Caco-2 (cell line): ENCODE data around the gene KLHL24. TPM values are rescaled to one million over a fixed set of nuclear protein-coding genes. Genes with fewer than 3 reads are reported as not detected.

Experiments used
- BruUV-seq: library from RNA; stranded (reverse); fragments of 400-500 nt; replicated peaks from 2 replicates; lab custom pipeline; 2021; lab: Mats Ljungman, UMichigan
- CTCF ChIA-PET: fragments of 300-600 bp; sonication (Branson Sonifier 250); formaldehyde crosslinking; loops from one replicate; lab custom pipeline; 2022; ENCODE audit warnings: antibody characterized with exemption; lab: Charles Lee
- POLR2A ChIA-PET: fragments of 300-600 bp; sonication (Branson Sonifier 250); formaldehyde crosslinking; loops from one replicate; lab custom pipeline; 2022; ENCODE audit warnings: antibody characterized with exemption; lab: Charles Lee
- DNase-seq, 2 experiments: peaks; one replicate each; pipeline versions ENCODE4 v3.0.0 to v3.0.0-alpha.2; 2020 to 2022
- H3K27me3 ChIP-seq: replicated peaks from 2 replicates; pipeline ENCODE4 v1.6.0; 2011; ENCODE audit warnings: low read length; ENCODE audit not compliant: control insufficient read depth, insufficient read depth
- H3K36me3 ChIP-seq: 2 replicates; pipeline ENCODE4 v1.5.1; 2011; ENCODE audit warnings: low read length; ENCODE audit not compliant: control insufficient read depth, insufficient read depth
- H3K4me1 ChIP-seq: fragments of 250-450 bp; sonication (Bioruptor Pico); 2 replicates; pipeline ENCODE4 v1.5.1; 2020; ENCODE audit warnings: mild to moderate bottlenecking
- H3K4me3 ChIP-seq: 2 replicates; pipeline ENCODE4 v1.5.1; 2011; ENCODE audit warnings: low read depth, mild to moderate bottlenecking, control low read depth, low read length
- H3K9me3 ChIP-seq: fragments of 250-450 bp; sonication (Bioruptor Pico); 2 replicates; pipeline ENCODE4 v1.5.1; 2020; ENCODE audit warnings: mild to moderate bottlenecking, moderate library complexity
- H3K27ac Mint-ChIP-seq: one replicate; pipeline ENCODE4 v1.8.0; 2022; ENCODE audit warnings: mixed read lengths; ENCODE audit not compliant: unreplicated experiment
- H3K27me3 Mint-ChIP-seq: one replicate; pipeline ENCODE4 v1.8.0; 2022; ENCODE audit warnings: mixed read lengths; ENCODE audit not compliant: insufficient read depth, unreplicated experiment
- H3K36me3 Mint-ChIP-seq: one replicate; pipeline ENCODE4 v1.8.0; 2022; ENCODE audit warnings: mild to moderate bottlenecking, mixed read lengths; ENCODE audit not compliant: insufficient read depth, unreplicated experiment
- H3K4me1 Mint-ChIP-seq: one replicate; pipeline ENCODE4 v1.8.0; 2022; ENCODE audit warnings: low read depth, mixed read lengths; ENCODE audit not compliant: unreplicated experiment
- H3K4me3 Mint-ChIP-seq: one replicate; pipeline ENCODE4 v1.8.0; 2022; ENCODE audit warnings: mild to moderate bottlenecking, moderate library complexity, mixed read lengths; ENCODE audit not compliant: unreplicated experiment
- H3K9me3 Mint-ChIP-seq: one replicate; pipeline ENCODE4 v1.8.0; 2022; ENCODE audit warnings: mixed read lengths; ENCODE audit not compliant: unreplicated experiment
- intact Hi-C: fragments of 100-400 bp; cut with micrococcal nuclease; formaldehyde crosslinking; loops from one replicate; pipeline ENCODE4 v1.10.0; 2022; ENCODE audit not compliant: unreplicated experiment
- total RNA-seq: library from RNA; stranded (reverse); gene quantifications from 2 replicates; pipeline ENCODE4 v1.2.3, GENCODE V29; 2022
- TF ChIP-seq, protein P1 (sequence below), 2 experiments: fragments of 200-600 bp in 1 of 2; IDR thresholded peaks; 1 replicate in 1 of 2; 2 replicates in 1 of 2; pipeline versions ENCODE4 v1.5.1 to v1.8.0; 2011 to 2022; ENCODE audit warnings: antibody characterized with exemption in 1 of 2, control low read depth in 1 of 2, inconsistent platforms in 1 of 2, low read depth in 1 of 2, low read length in 1 of 2, mild to moderate bottlenecking in 1 of 2, moderate library complexity in 1 of 2; ENCODE audit not compliant: insufficient read depth in 1 of 2, severe bottlenecking in 1 of 2, unreplicated experiment in 1 of 2

Gene KLHL24
- total RNA-seq, 1 experiment from 2014 or later: 17.6 TPM

DNA sequence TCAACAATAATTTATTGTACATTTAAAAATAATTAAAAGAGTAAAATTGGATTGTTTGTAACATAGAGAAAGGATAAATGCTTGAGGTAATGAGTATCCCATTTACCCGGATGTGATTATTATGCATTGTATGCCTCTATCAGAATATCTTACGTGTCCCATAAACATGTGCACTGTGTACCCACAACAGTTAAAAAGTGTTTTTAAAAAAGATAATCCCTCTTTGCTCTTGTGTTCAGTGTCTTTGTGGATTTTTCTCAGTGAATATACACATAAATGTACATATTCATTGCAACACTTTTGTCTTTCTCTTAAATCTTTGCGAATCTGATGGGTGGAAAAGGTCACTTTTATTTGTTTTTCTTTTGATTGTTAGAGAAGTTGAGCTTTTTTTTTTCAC, 82.6 kb downstream of the KLHL24 start:
- POLR2A ChIA-PET: no interaction called here
- peaks cover 47% of the 10 kb centered on the region for H3K36me3 Mint-ChIP-seq
- intact Hi-C loops: no loop called here
- no peak overlapping the region for H3K27ac Mint-ChIP-seq
- H3K4me3 ChIP-seq: no peak overlapping the region
- CTCF ChIA-PET: no interaction called here
- 0 out of 2 replicates have a peak, but pooled peaks cover 3% of the 10 kb centered on the region for H3K4me1 ChIP-seq
- no peak overlapping the region for H3K4me3 Mint-ChIP-seq
- no peaks in the 10 kb centered on the region for H3K27me3 ChIP-seq
- no peaks in the 10 kb centered on the region for H3K4me1 Mint-ChIP-seq
- H3K9me3 Mint-ChIP-seq: no peaks in the 10 kb centered on the region
- no TSS peak for BruUV-seq
- TF ChIP-seq, protein P1, sequence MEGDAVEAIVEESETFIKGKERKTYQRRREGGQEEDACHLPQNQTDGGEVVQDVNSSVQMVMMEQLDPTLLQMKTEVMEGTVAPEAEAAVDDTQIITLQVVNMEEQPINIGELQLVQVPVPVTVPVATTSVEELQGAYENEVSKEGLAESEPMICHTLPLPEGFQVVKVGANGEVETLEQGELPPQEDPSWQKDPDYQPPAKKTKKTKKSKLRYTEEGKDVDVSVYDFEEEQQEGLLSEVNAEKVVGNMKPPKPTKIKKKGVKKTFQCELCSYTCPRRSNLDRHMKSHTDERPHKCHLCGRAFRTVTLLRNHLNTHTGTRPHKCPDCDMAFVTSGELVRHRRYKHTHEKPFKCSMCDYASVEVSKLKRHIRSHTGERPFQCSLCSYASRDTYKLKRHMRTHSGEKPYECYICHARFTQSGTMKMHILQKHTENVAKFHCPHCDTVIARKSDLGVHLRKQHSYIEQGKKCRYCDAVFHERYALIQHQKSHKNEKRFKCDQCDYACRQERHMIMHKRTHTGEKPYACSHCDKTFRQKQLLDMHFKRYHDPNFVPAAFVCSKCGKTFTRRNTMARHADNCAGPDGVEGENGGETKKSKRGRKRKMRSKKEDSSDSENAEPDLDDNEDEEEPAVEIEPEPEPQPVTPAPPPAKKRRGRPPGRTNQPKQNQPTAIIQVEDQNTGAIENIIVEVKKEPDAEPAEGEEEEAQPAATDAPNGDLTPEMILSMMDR (IDR thresholded peaks at IDR 0.05; ENCODE audit: insufficient read depth in 1 of 2, low read depth in 1 of 2, low read length in 1 of 2, severe bottlenecking in 1 of 2, unreplicated experiment in 1 of 2): no peak
- H3K36me3 ChIP-seq: peaks cover 2% of the 10 kb centered on the region; the same call in 1 of the 2 replicates
- H3K27me3 Mint-ChIP-seq: no peaks in the 10 kb centered on the region
- no peaks in the 10 kb centered on the region for H3K9me3 ChIP-seq
- no peak for DNase-seq

DNA sequence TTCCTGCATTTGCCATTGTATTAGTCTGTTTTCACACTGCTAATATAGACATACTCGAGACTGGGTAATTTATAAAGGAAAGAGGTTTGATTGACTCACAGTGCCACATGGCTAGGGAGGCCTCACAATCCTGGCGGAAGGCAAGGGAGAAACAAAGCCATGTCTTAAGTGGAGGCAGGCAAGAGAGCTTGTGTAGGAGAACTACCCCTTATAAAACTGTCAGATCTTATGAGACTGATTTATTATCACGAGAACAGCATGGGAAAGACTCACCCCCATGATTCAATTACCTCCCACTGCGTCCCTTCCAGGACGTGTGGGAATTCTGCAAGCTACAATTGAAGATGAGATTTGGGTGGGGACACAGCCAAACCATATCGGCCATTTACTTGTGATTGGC, 90.0 kb downstream of the KLHL24 start:
- ChIA-PET POLR2A (no interaction called here), CTCF (no interaction called here)
- TF ChIP-seq, protein P1 (IDR thresholded peaks at IDR 0.05; ENCODE audit: insufficient read depth in 1 of 2, low read depth in 1 of 2, low read length in 1 of 2, severe bottlenecking in 1 of 2, unreplicated experiment in 1 of 2): no peak
- intact Hi-C loops: no loop called here
- Mint-ChIP-seq H3K4me1 (no peaks in the 10 kb centered on the region), H3K4me3 (no peak overlapping the region), H3K9me3 (no peaks in the 10 kb centered on the region), H3K36me3 (peaks cover 75% of the 10 kb centered on the region), H3K27ac (no peak overlapping the region), H3K27me3 (no peaks in the 10 kb centered on the region)
- no peak for DNase-seq
- H3K27me3 ChIP-seq: no peaks in the 10 kb centered on the region
- no peaks in the 10 kb centered on the region for H3K9me3 ChIP-seq
- H3K4me3 ChIP-seq: no peak overlapping the region
- BruUV-seq: no TSS peak
- H3K36me3 ChIP-seq: peaks cover under 1% of the 10 kb centered on the region; the same call in 1 of the 2 replicates
- H3K4me1 ChIP-seq: 0 out of 2 replicates have a peak, but pooled peaks cover 3% of the 10 kb centered on the region

DNA sequence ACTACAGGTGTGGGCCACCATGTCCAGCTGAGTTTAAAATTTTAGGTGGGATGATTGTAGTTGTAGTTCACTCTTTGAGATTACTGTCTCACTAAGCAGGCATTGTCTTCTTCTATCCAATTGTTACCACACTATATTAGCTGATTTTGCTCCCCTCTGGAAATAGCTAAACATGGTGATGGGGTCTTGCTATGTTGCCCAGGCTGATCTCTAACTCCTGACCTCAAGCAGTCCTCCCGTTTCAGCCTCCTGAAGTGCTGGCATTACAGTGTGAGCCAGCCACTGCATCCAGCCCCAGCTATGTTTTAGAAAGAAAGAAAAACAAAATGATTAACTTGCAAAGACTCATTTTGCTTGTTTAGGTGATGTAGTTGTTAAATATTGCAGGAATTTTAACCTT, 92.8 kb downstream of the KLHL24 start:
- no peaks in the 10 kb centered on the region for H3K4me1 Mint-ChIP-seq
- intact Hi-C loops: no loop called here
- ChIA-PET POLR2A (no interaction called here), CTCF (no interaction called here)
- Histone ChIP-seq H3K4me3 (no peak overlapping the region), H3K36me3 (no peaks in the 10 kb centered on the region; the same call in 1 of the 2 replicates), H3K27me3 (no peaks in the 10 kb centered on the region), H3K4me1 (no peaks in the 10 kb centered on the region), H3K9me3 (no peaks in the 10 kb centered on the region)
- no peak overlapping the region for H3K27ac Mint-ChIP-seq
- H3K36me3 Mint-ChIP-seq: peaks cover 61% of the 10 kb centered on the region
- BruUV-seq: no TSS peak
- H3K9me3 Mint-ChIP-seq: no peaks in the 10 kb centered on the region
- H3K4me3 Mint-ChIP-seq: no peak overlapping the region
- TF ChIP-seq, protein P1 (IDR thresholded peaks at IDR 0.05; ENCODE audit: insufficient read depth in 1 of 2, low read depth in 1 of 2, low read length in 1 of 2, severe bottlenecking in 1 of 2, unreplicated experiment in 1 of 2): no peak
- H3K27me3 Mint-ChIP-seq: no peaks in the 10 kb centered on the region
- no peak for DNase-seq
